Caco-2 (cell line): Measurements from ENCODE around the gene PTPN14. TPM values are rescaled to one million over a fixed set of nuclear protein-coding genes. Genes with fewer than 3 reads are reported as not detected.

ENCODE experiments used
- BruUV-seq: library from RNA; stranded (reverse); fragments of 400-500 nt; replicated peaks from 2 replicates; lab custom pipeline; 2021; lab: Mats Ljungman, UMichigan
- CTCF ChIA-PET: fragments of 300-600 bp; sonication (Branson Sonifier 250); formaldehyde crosslinking; loops from one replicate; lab custom pipeline; 2022; ENCODE audit warnings: antibody characterized with exemption; lab: Charles Lee
- POLR2A ChIA-PET: fragments of 300-600 bp; sonication (Branson Sonifier 250); formaldehyde crosslinking; loops from one replicate; lab custom pipeline; 2022; ENCODE audit warnings: antibody characterized with exemption; lab: Charles Lee
- DNase-seq, 2 experiments: peaks; one replicate each; pipeline versions ENCODE4 v3.0.0 to v3.0.0-alpha.2; 2020 to 2022
- H3K27me3 ChIP-seq: replicated peaks from 2 replicates; pipeline ENCODE4 v1.6.0; 2011; ENCODE audit warnings: low read length; ENCODE audit not compliant: control insufficient read depth, insufficient read depth
- H3K36me3 ChIP-seq: 2 replicates; pipeline ENCODE4 v1.5.1; 2011; ENCODE audit warnings: low read length; ENCODE audit not compliant: control insufficient read depth, insufficient read depth
- H3K4me1 ChIP-seq: fragments of 250-450 bp; sonication (Bioruptor Pico); 2 replicates; pipeline ENCODE4 v1.5.1; 2020; ENCODE audit warnings: mild to moderate bottlenecking
- H3K4me3 ChIP-seq: 2 replicates; pipeline ENCODE4 v1.5.1; 2011; ENCODE audit warnings: low read depth, mild to moderate bottlenecking, control low read depth, low read length
- H3K9me3 ChIP-seq: fragments of 250-450 bp; sonication (Bioruptor Pico); 2 replicates; pipeline ENCODE4 v1.5.1; 2020; ENCODE audit warnings: mild to moderate bottlenecking, moderate library complexity
- H3K27ac Mint-ChIP-seq: one replicate; pipeline ENCODE4 v1.8.0; 2022; ENCODE audit warnings: mixed read lengths; ENCODE audit not compliant: unreplicated experiment
- H3K27me3 Mint-ChIP-seq: one replicate; pipeline ENCODE4 v1.8.0; 2022; ENCODE audit warnings: mixed read lengths; ENCODE audit not compliant: insufficient read depth, unreplicated experiment
- H3K36me3 Mint-ChIP-seq: one replicate; pipeline ENCODE4 v1.8.0; 2022; ENCODE audit warnings: mild to moderate bottlenecking, mixed read lengths; ENCODE audit not compliant: insufficient read depth, unreplicated experiment
- H3K4me1 Mint-ChIP-seq: one replicate; pipeline ENCODE4 v1.8.0; 2022; ENCODE audit warnings: low read depth, mixed read lengths; ENCODE audit not compliant: unreplicated experiment
- H3K4me3 Mint-ChIP-seq: one replicate; pipeline ENCODE4 v1.8.0; 2022; ENCODE audit warnings: mild to moderate bottlenecking, moderate library complexity, mixed read lengths; ENCODE audit not compliant: unreplicated experiment
- H3K9me3 Mint-ChIP-seq: one replicate; pipeline ENCODE4 v1.8.0; 2022; ENCODE audit warnings: mixed read lengths; ENCODE audit not compliant: unreplicated experiment
- intact Hi-C: fragments of 100-400 bp; cut with micrococcal nuclease; formaldehyde crosslinking; loops from one replicate; pipeline ENCODE4 v1.10.0; 2022; ENCODE audit not compliant: unreplicated experiment
- total RNA-seq: library from RNA; stranded (reverse); gene quantifications from 2 replicates; pipeline ENCODE4 v1.2.3, GENCODE V29; 2022
- TF ChIP-seq, protein P1 (sequence below), 2 experiments: fragments of 200-600 bp in 1 of 2; IDR thresholded peaks; 1 replicate in 1 of 2; 2 replicates in 1 of 2; pipeline versions ENCODE4 v1.5.1 to v1.8.0; 2011 to 2022; ENCODE audit warnings: antibody characterized with exemption in 1 of 2, control low read depth in 1 of 2, inconsistent platforms in 1 of 2, low read depth in 1 of 2, low read length in 1 of 2, mild to moderate bottlenecking in 1 of 2, moderate library complexity in 1 of 2; ENCODE audit not compliant: insufficient read depth in 1 of 2, severe bottlenecking in 1 of 2, unreplicated experiment in 1 of 2

The PTPN14 gene
- total RNA-seq, 1 experiment from 2014 or later = 103 TPM

DNA sequence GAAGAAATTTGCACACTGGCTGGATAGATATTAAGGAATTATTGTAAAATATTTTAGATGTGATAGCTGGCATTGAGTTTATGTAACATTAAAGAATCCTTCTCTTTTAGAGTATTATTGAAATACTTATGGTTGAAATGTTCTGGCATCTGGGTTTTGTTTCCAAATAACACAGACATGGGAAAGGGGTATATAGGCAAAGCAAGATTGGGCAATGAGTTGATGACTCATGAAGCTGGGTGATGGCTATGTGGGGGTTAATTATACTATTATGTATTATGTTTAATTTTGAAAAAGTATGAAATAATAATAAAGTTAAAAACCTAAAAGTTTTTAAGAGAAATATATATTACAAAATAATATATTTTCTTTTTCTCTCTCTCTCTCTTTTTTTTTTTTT, 12.5 kb upstream of the PTPN14 start:
- H3K27me3 Mint-ChIP-seq = no peaks in the 10 kb centered on the region
- TF ChIP-seq, protein P1, sequence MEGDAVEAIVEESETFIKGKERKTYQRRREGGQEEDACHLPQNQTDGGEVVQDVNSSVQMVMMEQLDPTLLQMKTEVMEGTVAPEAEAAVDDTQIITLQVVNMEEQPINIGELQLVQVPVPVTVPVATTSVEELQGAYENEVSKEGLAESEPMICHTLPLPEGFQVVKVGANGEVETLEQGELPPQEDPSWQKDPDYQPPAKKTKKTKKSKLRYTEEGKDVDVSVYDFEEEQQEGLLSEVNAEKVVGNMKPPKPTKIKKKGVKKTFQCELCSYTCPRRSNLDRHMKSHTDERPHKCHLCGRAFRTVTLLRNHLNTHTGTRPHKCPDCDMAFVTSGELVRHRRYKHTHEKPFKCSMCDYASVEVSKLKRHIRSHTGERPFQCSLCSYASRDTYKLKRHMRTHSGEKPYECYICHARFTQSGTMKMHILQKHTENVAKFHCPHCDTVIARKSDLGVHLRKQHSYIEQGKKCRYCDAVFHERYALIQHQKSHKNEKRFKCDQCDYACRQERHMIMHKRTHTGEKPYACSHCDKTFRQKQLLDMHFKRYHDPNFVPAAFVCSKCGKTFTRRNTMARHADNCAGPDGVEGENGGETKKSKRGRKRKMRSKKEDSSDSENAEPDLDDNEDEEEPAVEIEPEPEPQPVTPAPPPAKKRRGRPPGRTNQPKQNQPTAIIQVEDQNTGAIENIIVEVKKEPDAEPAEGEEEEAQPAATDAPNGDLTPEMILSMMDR (IDR thresholded peaks at IDR 0.05; ENCODE audit: insufficient read depth in 1 of 2, low read depth in 1 of 2, low read length in 1 of 2, severe bottlenecking in 1 of 2, unreplicated experiment in 1 of 2) = no peak
- no peaks in the 10 kb centered on the region; the same call in 1 of the 2 replicates for H3K9me3 ChIP-seq
- H3K4me1 Mint-ChIP-seq = peaks cover 8% of the 10 kb centered on the region
- BruUV-seq = no TSS peak
- intact Hi-C loops = no loop called here
- no peaks in the 10 kb centered on the region for H3K36me3 Mint-ChIP-seq
- no peak overlapping the region for H3K4me3 Mint-ChIP-seq
- no peaks in the 10 kb centered on the region; the same call in 1 of the 2 replicates for H3K36me3 ChIP-seq
- H3K4me3 ChIP-seq = no peak overlapping the region
- H3K4me1 ChIP-seq = no peaks in the 10 kb centered on the region
- H3K27ac Mint-ChIP-seq = no peak overlapping the region
- no peak for DNase-seq
- no peaks in the 10 kb centered on the region for H3K9me3 Mint-ChIP-seq
- no peaks in the 10 kb centered on the region for H3K27me3 ChIP-seq
- CTCF ChIA-PET = no interaction called here
- POLR2A ChIA-PET = interaction anchor here (0.6 kb wide), 1 partner anchor 26 kb away, joined by 3 read pairs; no protein-coding TSS in a partner anchor

DNA sequence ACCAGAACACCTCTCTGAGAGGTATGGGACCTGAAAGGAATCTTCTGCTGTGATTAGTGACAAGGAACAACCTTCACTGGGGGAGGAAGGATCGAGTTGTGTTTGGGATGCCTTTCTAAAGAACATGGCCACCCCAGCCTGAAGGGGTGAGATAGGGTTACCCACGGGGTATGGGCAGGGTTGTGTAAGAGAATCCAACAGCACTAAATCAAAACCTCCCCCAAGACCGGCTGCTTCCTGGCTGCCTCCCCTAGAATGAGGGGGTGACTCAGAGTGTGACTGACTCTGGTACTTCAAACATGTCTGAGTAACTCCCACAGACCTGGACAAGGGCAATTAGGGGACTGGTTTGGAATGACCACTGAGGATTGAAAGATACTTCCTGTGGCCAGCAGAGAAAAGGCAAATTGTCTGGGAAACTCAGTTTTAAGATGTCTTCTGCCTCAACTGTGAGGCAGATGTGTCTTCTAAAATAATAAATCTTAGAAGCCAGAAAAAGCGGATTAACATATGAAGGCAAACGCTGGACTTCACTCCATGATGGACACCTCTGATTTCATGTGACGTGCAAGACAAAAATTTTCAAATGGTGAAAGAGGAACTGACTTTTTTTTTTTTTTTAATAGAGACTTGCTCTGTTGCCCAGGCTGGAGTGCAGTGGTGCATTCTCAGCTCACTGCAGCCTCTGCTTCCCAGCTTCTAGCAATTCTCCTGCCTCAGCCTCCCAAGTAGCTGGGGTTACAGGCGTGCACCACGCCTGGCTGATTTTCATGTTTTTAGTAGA, 6.7 kb upstream of the PTPN14 start:
- TF ChIP-seq, protein P1 (IDR thresholded peaks at IDR 0.05; ENCODE audit: insufficient read depth in 1 of 2, low read depth in 1 of 2, low read length in 1 of 2, severe bottlenecking in 1 of 2, unreplicated experiment in 1 of 2) = no peak
- Histone ChIP-seq H3K36me3 (no peaks in the 10 kb centered on the region; the same call in 1 of the 2 replicates), H3K9me3 (no peaks in the 10 kb centered on the region), H3K4me1 (peaks cover 34% of the 10 kb centered on the region), H3K4me3 (no peak overlapping the region), H3K27me3 (no peaks in the 10 kb centered on the region)
- Mint-ChIP-seq H3K4me3 (no peak overlapping the region), H3K27ac (no peak overlapping the region), H3K27me3 (no peaks in the 10 kb centered on the region), H3K9me3 (no peaks in the 10 kb centered on the region), H3K4me1 (peaks cover 26% of the 10 kb centered on the region), H3K36me3 (no peaks in the 10 kb centered on the region)
- POLR2A ChIA-PET = no interaction called here
- no peak for DNase-seq
- intact Hi-C loops = no loop called here
- CTCF ChIA-PET = no interaction called here
- BruUV-seq = no TSS peak

DNA sequence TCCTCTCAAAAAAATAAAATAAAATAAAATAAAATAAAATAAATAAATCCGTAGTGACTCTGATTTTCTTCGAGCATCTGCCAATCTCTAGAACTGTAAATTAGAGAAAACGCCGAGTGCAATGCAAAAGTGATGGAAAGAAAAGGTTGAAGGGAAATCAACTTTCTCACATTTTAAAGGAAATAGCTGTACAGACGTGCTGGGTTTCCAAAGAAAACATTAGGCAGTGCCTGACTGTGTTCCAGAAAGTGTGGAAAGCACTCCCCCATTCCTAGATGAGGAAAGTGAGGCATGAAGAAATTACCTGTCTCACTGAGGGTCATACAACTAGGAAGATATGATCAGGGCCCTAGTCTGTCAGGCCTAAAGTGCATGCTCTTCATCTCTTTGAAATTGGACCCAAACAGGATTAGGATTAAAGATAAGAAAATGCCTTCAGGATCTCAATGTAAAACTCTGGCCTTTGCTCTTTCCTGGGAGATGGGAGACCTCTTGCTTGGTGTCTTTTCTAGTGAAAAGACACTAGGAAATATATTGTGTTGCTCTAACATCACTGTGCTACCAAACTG, 1.8 kb upstream of the PTPN14 start:
- TF ChIP-seq, protein P1 (IDR thresholded peaks at IDR 0.05; ENCODE audit: insufficient read depth in 1 of 2, low read depth in 1 of 2, low read length in 1 of 2, severe bottlenecking in 1 of 2, unreplicated experiment in 1 of 2) = no peak
- H3K27me3 Mint-ChIP-seq = no peaks in the 10 kb centered on the region
- Histone ChIP-seq H3K9me3 (no peaks in the 10 kb centered on the region), H3K4me1 (peaks cover 47% of the 10 kb centered on the region), H3K27me3 (no peaks in the 10 kb centered on the region), H3K36me3 (no peaks in the 10 kb centered on the region), H3K4me3 (no peak overlapping the region)
- H3K9me3 Mint-ChIP-seq = no peaks in the 10 kb centered on the region
- CTCF ChIA-PET = interaction anchor here (1.4 to 2.4 kb wide), 2 partner anchors 73 to 221 kb away, joined by 3 to 11 read pairs; no protein-coding TSS in a partner anchor
- intact Hi-C loops = loop anchor here (5.0 kb wide), 2 partner anchors 86 to 271 kb away; partner anchors contain the start of gene SMYD2
- no TSS peak for BruUV-seq
- H3K4me3 Mint-ChIP-seq = peak overlapping the region; percentile 81
- peaks cover 39% of the 10 kb centered on the region for H3K36me3 Mint-ChIP-seq
- H3K4me1 Mint-ChIP-seq = peaks cover 20% of the 10 kb centered on the region
- H3K27ac Mint-ChIP-seq = peak overlapping the region; percentile 97
- POLR2A ChIA-PET = interaction anchor here (1.7 kb wide), 1 partner anchor 148 kb away, joined by 5 read pairs; no protein-coding TSS in a partner anchor
- DNase-seq = no peak
